DMS 273 treated with DMSO at 0.1 percent for 48 hours (cell line): ENCODE results near the gene PGAM2.
"Not testable (repeated sequence)": the region's sequence is repeated elsewhere in the genome, so short reads cannot be mapped to it uniquely, and the experiment has no call there.

Experiments
- DNase-seq: peaks from one replicate; lab custom pipeline; 2025; lab: John Stamatoyannopoulos, UW

PGAM2 gene

GRCh38 chr7:44050121-44050914 is 15.0 kb downstream of the PGAM2 start:
- DNase-seq = no peak

GRCh38 chr7:44048031-44048795 is 17.2 kb downstream of the PGAM2 start:
- no peak for DNase-seq

GRCh38 chr7:44046321-44047061 is 18.9 kb downstream of the PGAM2 start:
- DNase-seq = no peak

- DNase-seq = no peak
Observed at GRCh38 chr7:44045226-44046014, 19.9 kb downstream of the PGAM2 start.

GRCh38 chr7:44044315-44045225 is 20.8 kb downstream of the PGAM2 start, which contains the start of gene DBNL:
Gene DBNL (plus strand): TSS chr7:44044702. CDS start chr7:44044738, 36 bp downstream.
- peak; percentile 75 for DNase-seq

GRCh38 chr7:44043902-44044301 is 21.5 kb downstream of the PGAM2 start:
- no peak for DNase-seq

GRCh38 chr7:44042221-44042620 is 23.1 kb downstream of the PGAM2 start:
- no peak for DNase-seq

GRCh38 chr7:44040493-44040891 is 24.9 kb downstream of the PGAM2 start:
- not testable (repeated sequence) for DNase-seq

GRCh38 chr7:44039800-44040492 is 25.4 kb downstream of the PGAM2 start:
- DNase-seq = not testable (repeated sequence)

GRCh38 chr7:44038961-44039558 is 26.3 kb downstream of the PGAM2 start:
- DNase-seq = peak; percentile 94

- not testable (repeated sequence) for DNase-seq
Observed at GRCh38 chr7:44038553-44038952, 26.8 kb downstream of the PGAM2 start.

GRCh38 chr7:44037951-44038350 is 27.4 kb downstream of the PGAM2 start:
- DNase-seq = not testable (repeated sequence)

GRCh38 chr7:44036364-44036763 is 29.0 kb downstream of the PGAM2 start:
- not testable (repeated sequence) for DNase-seq

GRCh38 chr7:44033971-44034844 is 31.2 kb downstream of the PGAM2 start:
- not testable (repeated sequence) for DNase-seq

GRCh38 chr7:44032031-44032430 is 33.3 kb downstream of the PGAM2 start:
- not testable (repeated sequence) for DNase-seq

GRCh38 chr7:44031319-44031718 is 34.0 kb downstream of the PGAM2 start:
- DNase-seq = not testable (repeated sequence)

- not testable (repeated sequence) for DNase-seq
Observed at GRCh38 chr7:44030029-44030428, 35.3 kb downstream of the PGAM2 start.

GRCh38 chr7:44029433-44029832 is 35.9 kb downstream of the PGAM2 start:
- DNase-seq = not testable (repeated sequence)
